GM12872 (cell line): ENCODE data around the gene SYNPO2.

Source experiments
- TF ChIP-seq, protein P1 (sequence below): IDR thresholded peaks from 3 replicates; pipeline ENCODE4 v1.5.1; 2011; ENCODE audit warnings: low read depth, mild to moderate bottlenecking, low read length, moderate library complexity; ENCODE audit not compliant: insufficient read depth

The SYNPO2 gene

DNA sequence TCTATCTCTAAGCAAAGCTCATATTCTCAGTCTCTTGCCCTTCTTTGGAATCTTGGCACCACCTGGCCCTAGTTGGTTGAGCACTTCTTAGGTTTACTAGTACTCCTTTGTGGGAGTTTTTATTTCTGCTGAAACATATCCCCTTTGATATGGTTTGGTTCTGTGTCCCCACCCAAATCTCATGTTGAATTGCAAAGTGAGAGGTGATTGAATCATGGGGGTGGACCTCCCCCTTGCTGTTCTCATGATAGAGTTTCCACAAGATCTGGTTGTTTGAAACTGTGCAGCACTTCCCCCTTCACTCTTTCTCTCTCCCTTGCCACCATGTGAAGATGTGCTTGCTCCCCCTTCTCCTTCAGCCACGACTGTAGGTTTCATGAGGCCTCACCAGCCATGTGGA lies 22.2 kb upstream of the SYNPO2 start:
- TF ChIP-seq, protein P1, sequence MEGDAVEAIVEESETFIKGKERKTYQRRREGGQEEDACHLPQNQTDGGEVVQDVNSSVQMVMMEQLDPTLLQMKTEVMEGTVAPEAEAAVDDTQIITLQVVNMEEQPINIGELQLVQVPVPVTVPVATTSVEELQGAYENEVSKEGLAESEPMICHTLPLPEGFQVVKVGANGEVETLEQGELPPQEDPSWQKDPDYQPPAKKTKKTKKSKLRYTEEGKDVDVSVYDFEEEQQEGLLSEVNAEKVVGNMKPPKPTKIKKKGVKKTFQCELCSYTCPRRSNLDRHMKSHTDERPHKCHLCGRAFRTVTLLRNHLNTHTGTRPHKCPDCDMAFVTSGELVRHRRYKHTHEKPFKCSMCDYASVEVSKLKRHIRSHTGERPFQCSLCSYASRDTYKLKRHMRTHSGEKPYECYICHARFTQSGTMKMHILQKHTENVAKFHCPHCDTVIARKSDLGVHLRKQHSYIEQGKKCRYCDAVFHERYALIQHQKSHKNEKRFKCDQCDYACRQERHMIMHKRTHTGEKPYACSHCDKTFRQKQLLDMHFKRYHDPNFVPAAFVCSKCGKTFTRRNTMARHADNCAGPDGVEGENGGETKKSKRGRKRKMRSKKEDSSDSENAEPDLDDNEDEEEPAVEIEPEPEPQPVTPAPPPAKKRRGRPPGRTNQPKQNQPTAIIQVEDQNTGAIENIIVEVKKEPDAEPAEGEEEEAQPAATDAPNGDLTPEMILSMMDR, result no peak

DNA sequence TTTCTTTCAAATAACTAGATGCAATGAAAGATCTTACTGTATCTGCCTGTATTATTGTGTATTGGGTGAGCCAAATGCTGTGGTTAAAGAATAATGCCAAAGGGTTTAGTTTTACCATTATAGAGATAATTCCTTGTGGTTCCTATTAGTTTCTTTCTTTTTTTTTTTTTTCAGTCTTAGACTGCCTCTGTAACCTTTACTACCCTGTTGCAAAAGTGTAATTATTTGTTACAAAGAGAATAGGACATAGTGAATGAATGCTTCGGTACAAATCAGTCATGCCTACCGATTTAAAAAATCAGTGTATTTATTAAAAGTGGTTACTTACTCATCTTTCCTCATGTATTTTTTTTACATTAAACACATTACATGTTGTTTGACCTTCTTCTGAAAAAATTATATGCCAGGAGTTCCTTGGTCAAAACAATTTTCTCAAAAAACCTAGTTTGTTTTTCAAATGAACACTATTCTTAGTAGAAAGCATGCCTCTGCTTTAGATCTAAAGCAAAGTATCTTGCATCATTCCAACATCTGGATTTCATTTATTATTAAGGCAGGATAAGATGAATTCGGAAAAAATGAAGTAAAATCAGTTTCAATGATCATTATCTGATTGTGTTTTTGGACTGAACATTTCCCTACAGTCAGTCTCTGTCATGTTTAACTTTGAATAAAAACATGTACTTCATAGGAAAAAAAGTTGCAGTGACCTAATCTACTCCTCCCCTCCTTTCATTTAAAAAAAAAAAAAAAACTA lies 21.2 kb upstream of the SYNPO2 start:
- TF ChIP-seq, protein P1, result no peak

DNA sequence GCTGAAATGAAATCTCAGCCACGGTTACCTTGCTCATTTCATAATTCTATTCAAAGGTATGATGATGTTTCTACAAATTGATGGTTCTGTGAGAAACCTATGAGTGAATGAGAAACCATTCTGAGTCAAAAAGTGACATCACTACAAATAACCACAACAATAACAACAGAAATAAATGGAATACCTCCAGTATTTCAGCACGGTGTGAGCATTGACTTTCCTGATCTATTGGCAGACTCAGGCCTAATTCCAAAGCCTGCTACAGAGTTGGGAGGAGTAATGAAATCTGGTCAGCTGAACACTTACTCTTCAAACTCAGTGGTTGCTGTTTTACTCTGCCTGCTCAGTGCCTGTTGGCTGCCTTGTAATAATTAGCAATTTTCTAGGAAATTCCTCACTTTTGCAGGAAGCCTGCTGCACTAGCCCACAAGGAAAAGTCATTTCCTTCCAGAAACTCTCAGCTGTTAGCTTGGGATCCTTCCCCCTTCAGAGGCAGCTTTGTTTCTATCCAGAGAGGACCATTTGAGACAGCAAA lies 18.8 kb upstream of the SYNPO2 start:
- TF ChIP-seq, protein P1, result no peak

DNA sequence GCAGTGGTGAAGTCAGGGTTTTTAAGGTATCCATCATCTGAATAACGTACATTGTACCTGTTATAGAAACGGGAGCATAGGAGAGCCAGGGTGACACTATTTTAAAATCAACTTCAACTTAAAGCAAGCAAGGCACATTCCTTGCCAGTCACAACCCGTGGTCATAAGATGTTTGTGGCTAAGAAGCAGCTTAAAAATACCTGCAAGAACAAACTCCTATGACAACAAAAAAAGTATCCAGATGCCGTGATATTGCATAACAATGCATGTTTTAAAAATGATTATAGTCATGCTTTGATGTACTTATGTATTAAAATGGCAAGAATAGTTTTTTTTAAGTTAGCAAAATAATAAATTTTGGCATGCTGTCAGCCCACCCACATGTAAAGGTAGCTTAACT lies 16.5 kb upstream of the SYNPO2 start:
- TF ChIP-seq, protein P1, result no peak

DNA sequence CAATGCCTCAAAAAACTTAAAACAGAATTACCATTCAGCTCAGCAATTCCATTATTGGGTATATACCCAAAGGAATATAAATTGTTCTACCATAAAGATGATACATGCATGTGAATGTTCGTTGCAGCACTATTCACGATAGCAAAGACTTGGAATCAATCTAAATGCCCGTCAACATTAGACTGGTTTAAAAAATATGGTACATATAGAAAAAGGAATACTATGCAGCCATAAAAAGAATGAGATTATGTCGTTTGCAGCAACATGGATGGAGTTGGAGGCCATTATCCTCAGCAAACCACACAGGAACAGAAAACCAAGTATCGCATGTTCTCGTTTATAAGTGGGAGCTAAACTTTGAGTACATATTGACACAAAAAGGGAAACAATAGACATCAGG lies 10.9 kb upstream of the SYNPO2 start:
- TF ChIP-seq, protein P1, result no peak

DNA sequence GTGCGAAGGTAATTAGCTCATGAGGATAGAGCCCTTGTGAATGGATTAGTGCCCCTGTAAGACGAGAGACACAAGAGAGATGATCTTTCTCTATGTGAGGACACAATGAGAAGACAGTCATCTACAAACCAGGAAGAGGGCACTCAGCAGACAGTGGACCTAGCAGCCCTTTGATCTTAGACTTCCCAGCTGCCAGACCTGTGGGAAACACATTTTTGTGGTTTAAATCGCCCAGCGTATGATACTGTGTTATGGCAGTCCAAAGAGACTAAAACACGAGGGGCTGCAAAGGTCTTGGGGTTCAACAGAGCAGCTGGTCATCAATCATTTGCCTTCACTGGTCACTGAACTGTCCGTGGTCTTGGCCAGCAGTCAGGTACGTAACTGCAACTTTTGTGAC lies 9.2 kb upstream of the SYNPO2 start:
- TF ChIP-seq, protein P1, result no peak

DNA sequence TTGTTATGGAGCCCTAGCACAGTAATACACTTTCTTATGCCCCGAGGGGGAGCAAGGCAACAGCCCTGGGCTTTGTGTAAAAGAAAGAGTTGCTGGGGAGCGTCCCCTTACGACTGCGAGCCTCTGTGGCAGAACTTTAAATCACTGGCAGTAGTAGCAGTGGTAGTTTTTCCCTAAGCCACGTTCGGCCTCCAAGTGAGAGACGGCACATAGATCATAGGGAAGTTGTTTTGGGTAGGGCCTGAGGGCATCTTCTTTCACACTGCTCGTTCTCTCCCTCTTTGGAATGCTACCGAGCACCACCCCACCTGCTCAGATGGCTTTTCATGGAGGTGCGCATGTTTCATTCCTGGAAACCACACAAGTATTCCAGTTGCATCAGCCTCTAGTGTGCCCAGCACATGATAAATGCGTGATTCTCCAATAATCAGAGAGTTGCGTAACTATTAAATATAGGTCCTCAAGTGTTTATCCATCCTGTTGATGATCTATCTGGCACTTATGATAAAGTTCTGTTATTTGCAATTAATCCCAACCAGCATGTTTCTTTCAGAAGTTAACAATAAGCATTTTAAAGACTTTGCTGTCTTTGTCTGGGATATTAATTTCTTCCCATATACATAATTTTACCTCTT lies 7.0 kb upstream of the SYNPO2 start:
- TF ChIP-seq, protein P1, result no peak
